ENCODE results near the gene RGS9. TPM values are rescaled to one million over a fixed set of nuclear protein-coding genes. Genes with fewer than 3 reads are reported as not detected.

Gene RGS9
- total and polyA plus RNA-seq, 2 of the 13 experiments (the other 11 are each of a cell fraction or from before 2014, with no cell fraction given) = 0.44 to 0.74 TPM

DNA sequence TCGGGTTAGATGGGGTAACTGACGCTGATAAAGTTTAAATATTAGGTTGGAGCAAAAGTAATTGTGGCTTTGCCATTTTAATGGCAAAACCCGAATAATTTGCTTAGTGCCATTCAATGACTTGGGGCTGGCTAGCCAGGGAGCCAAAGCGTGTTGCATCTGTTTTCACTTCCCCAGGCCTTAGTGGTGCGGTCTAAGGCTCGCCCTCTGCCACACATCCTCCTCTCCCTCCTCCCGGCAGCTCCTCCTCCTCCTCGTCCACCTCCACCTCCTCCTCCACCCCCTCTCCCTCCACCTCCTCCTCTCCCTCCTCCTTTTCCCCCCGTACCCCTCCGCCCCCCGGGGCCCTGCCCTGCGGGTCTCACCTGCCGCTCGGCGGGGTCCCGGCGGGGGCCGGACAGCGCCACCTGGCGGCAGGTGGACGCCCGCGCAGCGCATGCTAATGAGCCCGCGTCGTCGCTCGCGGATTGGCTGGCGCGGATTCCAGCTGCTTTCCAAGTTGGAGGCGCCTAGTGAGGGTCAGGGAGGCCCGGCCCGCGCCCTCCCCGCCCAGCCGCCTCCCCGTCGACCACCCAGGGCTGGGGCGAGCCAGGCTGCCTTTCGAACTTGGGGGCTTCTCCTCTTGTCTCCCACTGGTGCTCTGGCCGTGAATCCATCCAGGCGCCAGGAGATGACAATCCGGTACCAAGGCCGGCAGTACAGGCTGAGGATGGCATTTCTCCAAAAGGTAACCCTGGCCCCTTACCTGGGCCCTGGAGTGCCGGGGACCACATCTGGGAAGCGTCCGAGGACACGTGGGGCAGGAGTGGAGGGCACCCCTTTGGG lies 36.6 kb upstream of the RGS9 start (continued):
- TF ChIP-seq, protein P1, sequence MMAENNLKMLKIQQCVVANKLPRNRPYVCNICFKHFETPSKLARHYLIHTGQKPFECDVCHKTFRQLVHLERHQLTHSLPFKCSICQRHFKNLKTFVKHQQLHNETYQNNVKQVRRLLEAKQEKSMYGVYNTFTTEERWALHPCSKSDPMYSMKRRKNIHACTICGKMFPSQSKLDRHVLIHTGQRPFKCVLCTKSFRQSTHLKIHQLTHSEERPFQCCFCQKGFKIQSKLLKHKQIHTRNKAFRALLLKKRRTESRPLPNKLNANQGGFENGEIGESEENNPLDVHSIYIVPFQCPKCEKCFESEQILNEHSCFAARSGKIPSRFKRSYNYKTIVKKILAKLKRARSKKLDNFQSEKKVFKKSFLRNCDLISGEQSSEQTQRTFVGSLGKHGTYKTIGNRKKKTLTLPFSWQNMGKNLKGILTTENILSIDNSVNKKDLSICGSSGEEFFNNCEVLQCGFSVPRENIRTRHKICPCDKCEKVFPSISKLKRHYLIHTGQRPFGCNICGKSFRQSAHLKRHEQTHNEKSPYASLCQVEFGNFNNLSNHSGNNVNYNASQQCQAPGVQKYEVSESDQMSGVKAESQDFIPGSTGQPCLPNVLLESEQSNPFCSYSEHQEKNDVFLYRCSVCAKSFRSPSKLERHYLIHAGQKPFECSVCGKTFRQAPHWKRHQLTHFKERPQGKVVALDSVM (CRISPR knock-in tag; IDR thresholded peaks at IDR 0.05) = peak; percentile 79
- 0 out of 2 replicates have a peak, but pooled peaks have one; percentile 7 for TF ChIP-seq GATAD1 (CRISPR knock-in tag; IDR thresholded peaks at IDR 0.05)
- TF ChIP-seq CBX2 (IDR thresholded peaks at IDR 0.05; ENCODE audit: low read depth, low read length) = no peak
- no peak for TF ChIP-seq CBX2 (CRISPR knock-in tag; IDR thresholded peaks at IDR 0.05; ENCODE audit: low read depth)
- TF ChIP-seq ZC3H13 (CRISPR knock-in tag; IDR thresholded peaks at IDR 0.05) = 0 out of 2 replicates have a peak, but pooled peaks have one; percentile 80
- TF ChIP-seq, protein P2, sequence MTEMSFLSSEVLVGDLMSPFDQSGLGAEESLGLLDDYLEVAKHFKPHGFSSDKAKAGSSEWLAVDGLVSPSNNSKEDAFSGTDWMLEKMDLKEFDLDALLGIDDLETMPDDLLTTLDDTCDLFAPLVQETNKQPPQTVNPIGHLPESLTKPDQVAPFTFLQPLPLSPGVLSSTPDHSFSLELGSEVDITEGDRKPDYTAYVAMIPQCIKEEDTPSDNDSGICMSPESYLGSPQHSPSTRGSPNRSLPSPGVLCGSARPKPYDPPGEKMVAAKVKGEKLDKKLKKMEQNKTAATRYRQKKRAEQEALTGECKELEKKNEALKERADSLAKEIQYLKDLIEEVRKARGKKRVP (CRISPR knock-in tag; IDR thresholded peaks at IDR 0.05) = 0 out of 4 replicates have a peak, but pooled peaks of 1 of the 2 experiments have one; percentile 23
- TF ChIP-seq ARNT2 (CRISPR knock-in tag; IDR thresholded peaks at IDR 0.05; ENCODE audit: low read depth) = peak; percentile 80
- TF ChIP-seq HNRNPK (IDR thresholded peaks at IDR 0.05; ENCODE audit: low read depth, low read length, poor library complexity, severe bottlenecking) = peak; percentile 100
- TF ChIP-seq SALL1 (CRISPR knock-in tag; IDR thresholded peaks at IDR 0.05) = peak; percentile 59; the same call in 1 of the 2 replicates
- no peak for TF ChIP-seq FOXA1 (IDR thresholded peaks at IDR 0.05)
- 0 out of 2 replicates have a peak, but pooled peaks have one; percentile 19 for TF ChIP-seq FOXA1 (CRISPR knock-in tag; IDR thresholded peaks at IDR 0.05)
- TF ChIP-seq PTBP1 (IDR thresholded peaks at IDR 0.05; ENCODE audit: low read depth, low read length, poor library complexity, severe bottlenecking) = peak; percentile 46
- TF ChIP-seq NFYB (CRISPR knock-in tag; IDR thresholded peaks at IDR 0.05) = peak; percentile 76
- TF ChIP-seq SOX13 (IDR thresholded peaks at IDR 0.05) = no peak
- 0 out of 4 replicates have a peak, but pooled peaks of 1 of the 2 experiments have one; percentile 13 for TF ChIP-seq SOX13 (CRISPR knock-in tag; conservative IDR thresholded peaks at IDR 0.05 in 1 of 2, IDR thresholded peaks at IDR 0.05 in 1 of 2)
- 0 out of 2 replicates have a peak, but pooled peaks have one; percentile 10 for TF ChIP-seq GATAD2A (CRISPR knock-in tag; IDR thresholded peaks at IDR 0.05)
- TF ChIP-seq CBFB (CRISPR knock-in tag; IDR thresholded peaks at IDR 0.05) = 0 out of 2 replicates have a peak, but pooled peaks have one; percentile 21
- TF ChIP-seq FOXC1 (CRISPR knock-in tag; IDR thresholded peaks at IDR 0.05; ENCODE audit: borderline replicate concordance) = 0 out of 2 replicates have a peak, but pooled peaks have one; percentile 8
- TF ChIP-seq, protein P3, sequence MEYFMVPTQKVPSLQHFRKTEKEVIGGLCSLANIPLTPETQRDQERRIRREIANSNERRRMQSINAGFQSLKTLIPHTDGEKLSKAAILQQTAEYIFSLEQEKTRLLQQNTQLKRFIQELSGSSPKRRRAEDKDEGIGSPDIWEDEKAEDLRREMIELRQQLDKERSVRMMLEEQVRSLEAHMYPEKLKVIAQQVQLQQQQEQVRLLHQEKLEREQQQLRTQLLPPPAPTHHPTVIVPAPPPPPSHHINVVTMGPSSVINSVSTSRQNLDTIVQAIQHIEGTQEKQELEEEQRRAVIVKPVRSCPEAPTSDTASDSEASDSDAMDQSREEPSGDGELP (IDR thresholded peaks at IDR 0.05; ENCODE audit: borderline replicate concordance, low read depth) = peak; percentile 96
- TF ChIP-seq ATF7-NPFF (CRISPR knock-in tag; IDR thresholded peaks at IDR 0.05; ENCODE audit: low read depth) = peak; percentile 60; the same call in 1 of the 2 replicates
- TF ChIP-seq ZNF747 (CRISPR knock-in tag; IDR thresholded peaks at IDR 0.05; ENCODE audit: borderline replicate concordance) = peak; percentile 60; the same call in 1 of the 2 replicates
- no peak for TF ChIP-seq MBD4 (IDR thresholded peaks at IDR 0.05; ENCODE audit: borderline replicate concordance, low read length)
- peak; percentile 83 for TF ChIP-seq POGZ (CRISPR knock-in tag; IDR thresholded peaks at IDR 0.05)
- TF ChIP-seq KMT2A (CRISPR knock-in tag; IDR thresholded peaks at IDR 0.05) = peak; percentile 37; the same call in 1 of the 2 replicates

All from HepG2 (cell line).